ENCODE data around the gene H2BW2.
"Not testable (repeated sequence)": the region's sequence is repeated elsewhere in the genome, so short reads cannot be mapped to it uniquely, and the experiment has no call there.

The H2BW2 gene

DNA sequence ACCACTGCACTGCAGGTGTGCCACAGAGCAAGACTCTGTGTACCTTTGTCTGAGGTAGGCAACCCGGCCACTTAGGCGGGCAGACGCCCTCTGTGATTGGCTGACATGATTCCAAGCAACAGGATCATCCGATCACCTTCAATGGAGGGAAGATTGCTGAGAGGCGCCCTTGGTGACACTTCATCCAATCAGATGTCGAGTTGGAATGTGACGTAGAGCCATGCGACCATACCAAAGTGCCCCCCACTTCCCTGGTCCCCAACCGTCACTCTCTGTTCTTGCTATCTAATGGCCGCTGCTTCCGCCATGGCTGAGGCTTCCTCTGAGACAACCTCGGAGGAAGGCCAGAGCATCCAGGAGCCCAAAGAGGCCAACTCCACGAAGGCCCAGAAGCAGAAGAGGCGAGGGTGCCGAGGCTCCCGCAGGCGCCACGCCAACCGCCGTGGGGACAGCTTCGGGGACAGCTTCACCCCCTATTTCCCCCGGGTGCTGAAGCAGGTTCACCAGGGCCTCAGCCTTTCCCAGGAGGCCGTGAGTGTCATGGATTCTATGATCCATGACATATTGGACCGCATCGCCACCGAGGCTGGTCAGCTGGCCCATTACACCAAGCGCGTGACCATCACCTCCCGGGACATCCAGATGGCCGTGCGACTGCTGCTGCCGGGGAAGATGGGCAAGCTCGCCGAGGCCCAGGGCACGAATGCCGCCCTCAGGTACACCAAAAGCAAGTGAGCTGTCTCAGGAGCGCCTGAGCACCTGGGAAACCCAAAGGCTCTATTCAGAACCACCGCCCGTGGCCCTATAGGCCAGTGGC is at the start of gene H2BW2:
H2BW2 (plus strand) TSS at position 268 of the 817 bp plus-strand sequence; CDS start at position 307, 39 bp downstream.
- no peak for FAIRE-seq

DNA sequence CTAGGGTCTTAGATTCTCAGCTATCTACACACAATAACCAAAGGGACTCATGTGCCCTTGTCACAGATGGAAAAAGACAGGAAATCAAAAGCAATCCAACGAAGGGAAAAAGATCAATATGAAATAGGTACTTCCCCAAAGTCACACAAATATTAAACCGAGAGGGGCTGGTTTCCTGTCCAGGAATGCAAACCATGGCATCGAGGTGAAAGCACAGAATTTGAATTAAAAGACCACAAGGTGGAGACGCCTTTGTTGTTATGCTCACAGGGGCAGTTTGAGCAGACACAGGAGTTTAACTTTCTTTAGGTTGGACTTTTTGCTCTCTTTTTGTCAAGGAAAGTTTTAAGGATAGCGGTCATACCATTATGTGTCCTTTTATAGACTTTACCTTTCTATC is 40.5 kb upstream of the H2BW2 start:
- no peak for FAIRE-seq

DNA sequence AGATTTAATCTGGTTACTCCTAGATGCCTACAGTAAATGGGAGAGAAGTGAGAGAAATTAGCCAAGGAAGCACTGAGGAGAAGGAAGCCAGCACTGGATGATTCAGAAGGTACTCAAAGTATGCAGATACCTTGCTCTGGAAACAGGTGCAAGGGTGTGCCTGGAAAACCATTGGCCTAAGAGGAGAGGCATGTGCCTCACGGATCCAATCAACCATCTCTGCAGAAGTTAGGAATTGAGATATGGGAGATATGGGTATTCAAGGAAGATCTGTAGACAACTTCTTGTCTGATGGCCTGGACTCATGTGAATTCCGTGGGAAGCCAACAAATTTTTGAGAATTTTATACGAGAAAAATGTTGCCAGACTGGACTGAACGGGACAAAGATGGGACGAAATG is 30.9 kb upstream of the H2BW2 start:
- FAIRE-seq, result no peak

DNA sequence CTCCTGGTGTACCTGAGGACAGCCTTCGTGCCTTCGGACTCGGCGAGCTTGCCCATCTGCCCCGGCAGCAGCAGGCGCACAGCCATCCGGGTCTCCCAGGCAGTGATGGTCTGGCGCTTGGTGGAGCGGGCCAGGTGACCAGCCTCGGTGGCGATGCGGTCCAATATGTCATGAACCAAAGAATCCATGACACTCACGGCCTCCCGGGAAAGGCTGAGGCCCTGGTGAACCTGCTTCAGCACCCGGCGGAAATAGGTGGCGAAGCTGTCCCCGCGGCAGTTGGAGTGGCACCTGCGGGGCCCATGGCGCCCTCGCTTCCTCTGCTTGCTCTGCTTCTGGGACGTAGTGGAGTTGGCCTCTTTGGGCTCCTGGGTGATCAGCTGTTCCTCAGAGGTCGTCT is 26.6 kb upstream of the H2BW2 start:
- no peak for FAIRE-seq

DNA sequence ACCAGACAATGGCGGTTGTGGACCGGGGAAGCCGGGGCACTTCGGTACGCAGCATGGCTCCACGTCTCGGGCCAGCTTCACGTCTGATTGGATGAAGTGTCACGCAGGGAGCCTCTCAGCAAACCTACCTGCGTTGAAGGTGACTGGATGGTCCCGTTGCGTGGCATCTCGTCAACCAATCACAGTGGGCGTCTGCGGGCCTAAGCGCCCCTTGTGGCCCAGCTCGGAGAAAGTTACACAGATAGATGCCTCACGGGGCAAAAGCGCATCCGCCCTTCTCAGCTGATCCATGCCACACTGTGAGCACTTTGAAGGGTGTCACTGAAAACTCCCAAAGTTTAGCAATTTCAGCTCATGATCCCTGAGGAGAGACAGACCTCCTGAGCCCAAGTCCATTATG is 26.1 kb upstream of the H2BW2 start, which contains the start of gene H2BW1:
H2BW1 (minus strand) TSS at position 103 of the 400 bp plus-strand sequence. CDS start 132 bp downstream, outside the sequence.
- FAIRE-seq, result no peak

DNA sequence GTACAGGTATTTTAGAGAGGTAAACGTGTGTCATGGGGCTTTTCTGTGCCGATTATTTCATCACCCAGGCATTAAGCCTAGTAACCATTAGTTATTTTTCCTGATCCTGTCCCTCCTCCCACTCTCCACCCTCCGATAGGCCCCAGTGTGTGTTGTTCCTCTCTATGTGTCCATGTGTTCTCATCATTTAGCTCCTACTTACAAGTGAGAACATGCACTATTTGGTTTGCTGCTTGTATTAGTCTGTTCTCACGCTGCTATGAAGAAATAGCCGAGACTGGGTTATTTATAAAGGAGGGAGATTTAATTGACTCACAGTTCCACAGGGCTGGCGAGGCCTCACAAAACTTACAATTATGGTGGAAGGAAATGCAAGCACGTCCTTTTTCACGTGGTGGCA is 24.2 kb upstream of the H2BW2 start:
- not testable (repeated sequence) for FAIRE-seq

DNA sequence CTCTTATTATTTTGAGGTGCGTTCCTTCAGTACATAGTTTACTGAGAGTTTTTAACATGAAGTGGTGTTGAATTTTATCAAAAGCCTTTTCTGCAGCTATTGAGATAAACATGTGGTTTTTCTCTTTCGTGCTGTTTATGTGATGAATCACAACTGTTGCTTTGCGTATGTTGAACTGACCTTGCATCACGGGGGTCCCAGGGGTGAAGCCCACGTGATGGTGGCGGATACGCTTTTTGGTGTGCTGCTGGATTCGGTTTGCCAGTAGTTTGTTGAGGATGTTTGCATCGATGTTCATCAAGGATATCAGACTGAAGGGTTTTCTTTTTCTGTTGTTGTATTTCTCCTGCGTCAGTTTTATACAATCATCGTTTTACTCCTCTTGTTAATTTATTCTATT is 21.6 kb upstream of the H2BW2 start:
- no peak for FAIRE-seq

DNA sequence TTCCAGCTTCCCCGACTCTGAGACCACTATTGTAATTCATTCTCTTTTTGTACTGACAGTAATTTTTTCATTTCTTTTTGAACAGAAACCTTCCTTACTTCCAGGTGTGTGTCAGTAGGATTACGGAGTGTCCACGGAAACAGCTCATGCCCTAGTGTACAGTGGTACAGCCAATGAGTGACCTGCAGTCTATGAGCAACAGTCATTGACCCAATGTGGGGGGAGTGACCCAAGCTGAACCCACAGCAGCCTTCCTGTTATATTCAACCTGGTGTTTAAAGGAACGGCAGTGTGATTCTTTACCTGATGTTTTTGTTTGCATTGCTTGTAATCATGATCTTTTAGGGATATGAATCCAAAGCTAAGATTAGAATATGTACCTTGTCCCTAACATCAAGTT is 1.2 kb downstream of the H2BW2 start:
- FAIRE-seq, result no peak

DNA sequence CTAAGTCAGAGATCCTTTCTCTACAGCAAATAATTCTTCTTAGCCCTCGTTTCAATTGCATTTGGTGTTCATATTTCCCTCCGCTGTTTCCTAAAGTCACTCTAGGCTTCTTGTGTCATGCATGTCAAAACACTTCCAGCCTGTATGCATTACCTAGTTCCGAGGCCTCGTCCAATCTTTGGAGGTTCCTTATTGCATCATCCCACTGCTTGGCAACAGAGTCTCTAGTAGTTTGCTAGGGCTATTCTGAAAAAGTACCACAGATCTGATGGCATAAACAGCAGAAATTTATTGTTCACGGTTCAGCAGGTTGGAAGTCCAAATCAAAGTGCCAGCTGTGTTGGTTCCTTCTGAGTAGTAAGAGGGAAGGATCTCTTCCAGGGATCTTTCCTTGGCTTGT is 5.9 kb downstream of the H2BW2 start:
- FAIRE-seq, result no peak

DNA sequence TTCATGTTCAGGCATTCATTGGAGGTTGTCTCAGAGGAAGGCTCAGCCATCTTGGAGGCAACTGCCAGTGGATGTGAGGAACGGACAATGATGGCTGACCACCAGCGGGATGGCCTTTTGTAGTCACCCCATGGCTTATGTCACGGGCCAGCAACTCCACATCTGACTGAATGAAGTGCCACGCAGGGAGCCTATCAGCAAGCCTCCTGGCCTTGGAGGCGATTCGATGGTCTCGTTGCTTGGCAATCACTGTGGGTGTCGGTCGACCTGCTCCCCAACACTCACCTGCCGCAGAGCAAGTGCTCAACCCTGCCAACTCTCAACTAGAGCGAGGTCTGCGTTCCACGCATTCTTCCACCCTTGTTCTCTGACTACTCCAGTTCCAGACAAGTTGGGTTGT is 7.4 kb downstream of the H2BW2 start:
- FAIRE-seq, result no peak

DNA sequence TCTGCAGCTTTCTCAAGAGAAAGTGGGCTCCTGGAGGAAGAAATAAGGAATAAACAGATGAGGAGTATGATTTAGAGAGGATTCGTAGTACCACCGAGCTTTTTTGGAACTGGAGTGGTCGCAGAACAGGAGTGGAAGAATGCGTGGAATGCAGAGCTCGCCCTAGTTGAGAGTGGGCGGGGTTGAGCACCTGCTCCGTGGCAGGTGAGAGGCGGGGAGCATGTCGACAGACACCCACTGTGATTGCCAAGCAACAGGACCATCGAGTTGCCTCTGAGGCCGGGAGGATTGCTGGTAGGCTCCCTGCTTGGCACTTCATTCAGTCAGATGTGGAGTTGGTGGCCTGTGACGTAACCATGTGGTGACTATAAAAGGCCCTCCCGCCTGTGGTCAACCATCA is 15.2 kb downstream of the H2BW2 start:
- not testable (repeated sequence) for FAIRE-seq

DNA sequence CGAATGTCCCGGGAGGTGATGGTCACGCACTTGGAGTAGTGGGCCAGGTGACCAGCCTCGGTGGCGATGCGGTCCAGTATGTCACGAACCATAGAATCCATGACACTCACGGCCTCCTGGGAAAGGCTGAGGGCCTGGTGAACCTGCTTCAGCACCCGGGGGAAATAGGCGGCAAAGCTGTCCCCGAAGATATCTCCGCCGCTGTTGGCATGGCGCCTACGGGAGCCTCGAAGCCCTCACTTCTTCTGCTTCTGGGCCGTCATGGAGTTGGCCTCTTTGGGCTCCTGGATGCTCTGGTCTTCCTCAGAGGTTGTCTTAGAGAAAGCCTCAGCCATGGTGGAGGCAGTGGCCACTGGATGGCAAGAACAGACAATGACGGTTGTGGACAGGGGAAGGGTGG is 22.9 kb downstream of the H2BW2 start:
- FAIRE-seq, result not testable (repeated sequence)

DNA sequence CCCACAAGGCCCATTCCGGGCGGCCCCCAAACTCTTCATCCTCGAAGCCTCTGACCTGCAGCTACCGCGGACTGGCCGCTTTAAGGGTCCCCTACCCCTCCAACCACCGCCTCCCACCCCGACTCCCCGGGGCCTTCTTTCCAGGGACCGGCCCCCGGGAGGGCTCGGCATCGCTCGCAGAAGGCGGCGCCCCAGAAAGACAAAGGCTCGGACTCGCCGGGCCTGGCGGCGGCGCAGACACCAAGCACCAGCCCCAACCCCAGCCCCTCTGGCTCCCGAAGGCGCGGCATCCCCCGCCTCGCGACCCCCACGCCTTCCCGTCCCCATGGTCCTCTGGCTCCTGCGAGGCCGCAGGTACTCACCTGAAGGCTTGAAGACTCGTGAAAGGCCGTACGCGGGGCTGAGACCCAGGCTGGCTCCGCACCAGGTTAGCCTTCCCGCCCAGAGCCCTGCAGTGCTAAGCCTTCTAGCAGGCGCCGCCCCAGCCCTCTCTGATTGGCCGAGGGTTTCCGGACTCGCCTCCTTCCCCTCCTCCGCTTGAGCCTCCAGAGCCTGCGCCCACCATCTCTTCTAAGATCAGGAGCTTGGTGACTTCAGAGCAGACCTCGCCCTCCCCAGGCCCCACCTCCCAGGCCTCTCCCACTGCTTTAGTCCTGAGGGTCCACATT is 36.2 kb downstream of the H2BW2 start, which contains the start of gene TMSB15C:
TMSB15C (minus strand) TSS at position 459 of the 668 bp plus-strand sequence.
- not testable (repeated sequence) for FAIRE-seq

DNA sequence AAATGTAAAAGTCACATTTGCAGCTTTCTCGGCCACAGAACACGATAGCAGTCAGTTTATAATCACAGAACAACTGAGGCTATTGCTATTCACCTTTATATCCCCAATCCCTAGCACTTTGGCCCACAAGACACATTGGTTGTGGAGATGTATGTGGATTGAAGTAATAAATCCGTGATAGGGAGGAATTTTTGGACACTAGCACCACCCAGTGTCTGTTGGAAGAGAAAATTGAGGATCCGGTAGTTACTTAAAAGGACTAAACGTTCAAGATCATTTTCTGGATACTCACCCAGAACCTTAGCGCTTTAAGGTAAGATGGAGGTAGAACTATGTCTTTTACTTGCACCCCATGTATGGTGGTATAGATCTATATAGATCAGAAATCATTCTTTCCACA is 38.1 kb downstream of the H2BW2 start:
- not testable (repeated sequence) for FAIRE-seq

DNA sequence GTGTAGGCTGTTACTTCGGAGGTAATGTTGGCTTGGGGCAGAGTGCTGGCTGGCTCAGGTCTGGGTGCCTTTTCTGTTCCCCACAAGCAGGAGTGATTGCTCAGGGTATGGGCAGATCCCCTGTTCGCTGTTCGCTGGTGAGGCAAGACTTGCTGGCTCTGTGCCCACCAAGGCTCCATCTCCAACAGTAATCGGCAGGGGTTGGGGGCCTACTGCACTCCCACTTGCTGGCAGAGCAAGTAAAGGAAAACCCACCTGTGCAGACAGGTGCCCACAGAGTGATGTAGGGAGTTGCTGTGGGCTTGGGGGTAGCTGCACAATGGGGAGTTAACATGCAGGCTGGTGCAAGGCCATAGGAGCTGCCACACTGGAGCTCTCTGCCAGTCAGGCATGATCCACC is 44.3 kb downstream of the H2BW2 start:
- FAIRE-seq, result no peak

DNA sequence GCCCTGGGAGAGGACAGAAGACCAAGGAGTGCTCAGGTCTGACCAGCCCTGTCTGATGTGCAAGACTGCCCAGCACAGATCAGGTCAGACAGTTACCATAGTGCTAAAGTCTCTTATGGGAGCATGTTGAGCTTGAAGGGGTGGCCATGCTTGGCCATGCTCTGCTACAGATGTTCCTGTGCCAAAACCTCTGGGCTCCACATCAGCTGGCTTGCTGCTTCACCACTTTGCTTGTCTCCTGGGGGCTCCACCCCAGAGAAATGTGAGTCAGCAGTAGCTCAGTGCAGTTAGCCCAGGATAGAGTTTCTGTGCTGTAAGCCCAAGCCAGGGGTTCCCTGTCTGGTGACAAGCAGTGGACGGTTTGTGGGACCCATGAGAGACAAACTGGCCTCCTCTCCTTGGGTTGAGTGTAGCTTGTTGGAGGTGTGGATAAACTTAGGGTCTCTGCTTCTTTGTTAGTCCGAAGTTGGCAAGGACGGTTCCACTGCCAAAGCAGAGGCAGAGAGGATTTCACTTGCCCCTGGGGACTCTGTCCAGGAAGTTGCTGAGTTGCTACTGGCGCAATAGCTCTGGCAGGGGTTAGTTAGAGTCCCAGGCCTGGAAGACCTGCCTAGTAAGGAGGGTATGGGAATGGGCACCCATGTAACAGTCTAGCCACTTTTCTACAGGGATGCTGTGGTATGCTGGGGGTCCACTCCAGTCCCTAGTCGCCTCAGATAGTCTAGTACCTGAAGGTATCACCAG is 45.0 kb downstream of the H2BW2 start:
- FAIRE-seq, result no peak

DNA sequence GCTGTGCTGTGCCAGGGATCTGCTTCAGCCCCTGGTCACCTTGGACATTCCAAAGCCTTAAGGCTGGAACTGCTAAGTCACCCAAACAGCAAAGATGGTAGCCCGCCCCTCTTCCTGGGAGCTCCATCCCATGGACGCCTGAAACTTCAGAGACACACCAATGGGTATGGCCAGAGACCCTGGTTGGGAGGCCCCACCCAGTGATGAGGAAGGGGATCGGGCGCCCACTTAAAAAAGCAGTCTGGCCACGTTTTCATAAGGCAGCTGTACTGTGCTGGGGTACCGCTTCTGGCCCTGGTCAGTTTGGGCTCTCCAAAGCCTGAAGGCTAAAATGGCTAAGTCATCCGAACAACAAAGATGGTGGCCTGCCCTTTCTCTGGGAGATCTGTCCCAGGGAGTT is 45.7 kb downstream of the H2BW2 start:
- no peak for FAIRE-seq

DNA sequence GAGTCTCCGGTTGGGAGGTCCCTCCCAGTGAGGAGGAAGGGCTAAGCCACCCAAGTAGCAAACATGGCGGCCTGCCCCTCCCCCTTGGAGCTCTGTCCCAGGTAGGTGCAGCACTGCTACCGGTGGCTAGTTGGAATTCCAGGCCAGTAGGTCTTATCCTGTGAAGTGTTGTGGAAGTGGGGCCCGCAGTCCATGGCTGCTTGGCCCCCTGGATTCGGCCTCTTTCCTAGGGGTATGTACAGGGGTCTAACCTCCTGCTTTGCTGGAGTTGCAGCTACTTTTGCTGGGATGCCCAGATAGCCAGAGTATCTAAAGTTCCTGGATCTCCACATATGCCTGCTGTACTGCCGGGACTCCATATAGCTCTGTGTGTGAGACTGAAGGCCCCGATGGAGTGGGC is 46.2 kb downstream of the H2BW2 start:
- FAIRE-seq, result no peak
